WTC11 (cell line): ENCODE measurements around the gene PLAA. TPM values are rescaled to one million over a fixed set of nuclear protein-coding genes. Genes with fewer than 3 reads are reported as not detected.
A peak's percentile ranks its signal among the peaks of the same experiment; 100 is the strongest.

Experiments
- ATAC-seq: fragments of 200-7000 bp; cut with Tn5 transposase; 2 replicates; pipeline ENCODE4 v1.10.0; 2021; ENCODE audit warnings: mild to moderate bottlenecking, moderate library complexity
- CTCF ChIA-PET: fragments of 300-600 bp; sonication (Branson Sonifier 250); formaldehyde crosslinking; loops from one replicate; lab custom pipeline; 2021; ENCODE audit warnings: antibody characterized with exemption; lab: Charles Lee
- POLR2A ChIA-PET: fragments of 350-600 bp; sonication (Branson Sonifier 250); formaldehyde crosslinking; loops from one replicate; lab custom pipeline; 2021; ENCODE audit warnings: antibody characterized with exemption; lab: Charles Lee
- DNase-seq: peaks from one replicate; pipeline ENCODE4 v3.0.0; 2021; ENCODE audit warnings: low spot score
- H3K27ac Mint-ChIP-seq: 2 replicates; pipeline ENCODE4 v1.8.0; 2021; ENCODE audit warnings: mixed read lengths
- H3K27me3 Mint-ChIP-seq: 2 replicates; pipeline ENCODE4 v1.8.0; 2021; ENCODE audit warnings: low read depth, mild to moderate bottlenecking, moderate library complexity, mixed read lengths
- H3K36me3 Mint-ChIP-seq: 2 replicates; pipeline ENCODE4 v1.8.0; 2021; ENCODE audit warnings: mixed read lengths
- H3K4me1 Mint-ChIP-seq: 2 replicates; pipeline ENCODE4 v1.8.0; 2022; ENCODE audit warnings: mixed read lengths
- H3K4me3 Mint-ChIP-seq: 2 replicates; pipeline ENCODE4 v1.8.0; 2021; ENCODE audit warnings: mild to moderate bottlenecking, moderate library complexity, mixed read lengths
- H3K9me3 Mint-ChIP-seq: 2 replicates; pipeline ENCODE4 v1.8.0; 2021; ENCODE audit warnings: mixed read lengths
- CREM ChIP-seq: sonication (generic); formaldehyde crosslinking; IDR thresholded peaks from 2 replicates; pipeline ENCODE4 v1.8.1; 2022; ENCODE audit warnings: mild to moderate bottlenecking, missing genetic modification reagents, moderate library complexity
- GABPB1 ChIP-seq: sonication (generic); formaldehyde crosslinking; IDR thresholded peaks from 2 replicates; pipeline ENCODE4 v1.8.1; 2023; ENCODE audit warnings: mild to moderate bottlenecking, missing genetic modification reagents
- JAZF1 ChIP-seq: fragments of 250-450 bp; sonication (Bioruptor Pico); IDR thresholded peaks from 2 replicates; pipeline ENCODE4 v1.9.0; 2021; ENCODE audit warnings: moderate library complexity, mild to moderate bottlenecking, inconsistent platforms
- MXD4 ChIP-seq: fragments of 250-450 bp; sonication (Bioruptor Pico); IDR thresholded peaks from 2 replicates; pipeline ENCODE4 v1.8.0; 2021; ENCODE audit warnings: mild to moderate bottlenecking, moderate library complexity, borderline replicate concordance
- RELA ChIP-seq: sonication (generic); formaldehyde crosslinking; IDR thresholded peaks from 2 replicates; pipeline ENCODE4 v1.8.1; 2022; ENCODE audit warnings: missing genetic modification reagents, mild to moderate bottlenecking, borderline replicate concordance
- TEAD1 ChIP-seq: sonication (generic); formaldehyde crosslinking; IDR thresholded peaks from 2 replicates; pipeline ENCODE4 v1.8.0; 2022; ENCODE audit warnings: mild to moderate bottlenecking, missing genetic modification reagents
- ZBTB21 ChIP-seq: sonication (generic); formaldehyde crosslinking; IDR thresholded peaks from 2 replicates; pipeline ENCODE4 v1.8.1; 2023; ENCODE audit warnings: mild to moderate bottlenecking, missing genetic modification reagents, borderline replicate concordance
- ZNF317 ChIP-seq: sonication (generic); formaldehyde crosslinking; IDR thresholded peaks from 2 replicates; pipeline ENCODE4 v1.8.1; 2023; ENCODE audit warnings: low read depth, mild to moderate bottlenecking, moderate library complexity, missing genetic modification reagents, borderline replicate concordance
- ZNF423 ChIP-seq: fragments of 250-450 bp; sonication (Bioruptor Pico); IDR thresholded peaks from 2 replicates; pipeline ENCODE4 v2.1.2; 2022; ENCODE audit warnings: mild to moderate bottlenecking, moderate library complexity
- total RNA-seq: library from RNA; stranded (reverse); gene quantifications from 3 replicates; pipeline ENCODE4 v1.2.3, GENCODE V29; 2021
- TF ChIP-seq, protein P1 (sequence below): fragments of 250-450 bp; sonication (Bioruptor Pico); IDR thresholded peaks from 2 replicates; pipeline ENCODE4 v1.9.0; 2021; ENCODE audit warnings: mild to moderate bottlenecking, borderline replicate concordance
- TF ChIP-seq, protein P2 (sequence below): sonication (generic); formaldehyde crosslinking; IDR thresholded peaks from 2 replicates; pipeline ENCODE4 v1.8.0; 2022; ENCODE audit warnings: mild to moderate bottlenecking, missing genetic modification reagents
- TF ChIP-seq, protein P3 (sequence below): sonication (generic); formaldehyde crosslinking; conservative IDR thresholded peaks from 2 replicates; pipeline ENCODE4 v1.8.1; 2023; ENCODE audit warnings: mild to moderate bottlenecking, low read depth, missing genetic modification reagents, moderate library complexity
- TF ChIP-seq, protein P4 (sequence below): sonication (generic); formaldehyde crosslinking; IDR thresholded peaks from 2 replicates; pipeline ENCODE4 v1.8.1; 2022; ENCODE audit warnings: mild to moderate bottlenecking, moderate library complexity, missing genetic modification reagents
- TF ChIP-seq, protein P5 (sequence below): sonication (generic); formaldehyde crosslinking; IDR thresholded peaks from 2 replicates; pipeline ENCODE4 v1.8.1; 2022; ENCODE audit warnings: missing genetic modification reagents, borderline replicate concordance
- TF ChIP-seq, protein P6 (sequence below): sonication (generic); formaldehyde crosslinking; IDR thresholded peaks from 2 replicates; pipeline ENCODE4 v1.8.1; 2023; ENCODE audit warnings: mild to moderate bottlenecking, moderate library complexity, missing genetic modification reagents

PLAA gene
- total RNA-seq, 1 experiment from 2014 or later = 56.1 TPM

DNA sequence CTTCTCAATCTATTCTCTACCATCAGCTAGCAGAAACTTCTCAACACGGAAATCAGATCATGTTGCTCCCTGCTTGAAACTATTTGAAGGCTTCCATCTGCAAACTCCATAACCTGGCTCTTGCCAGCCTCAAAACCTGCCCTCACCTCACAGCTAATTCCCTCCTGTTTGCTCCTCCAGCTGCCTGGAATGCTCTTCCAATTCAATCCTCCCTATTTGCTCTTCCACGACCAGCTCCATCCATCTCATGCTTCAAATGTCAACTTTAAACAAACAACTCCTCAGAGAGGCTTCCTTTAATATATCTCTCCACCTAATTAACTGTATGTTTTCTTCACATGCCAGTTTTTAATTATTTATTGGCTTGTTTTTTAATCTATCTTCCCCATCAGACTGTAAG is 1.5 kb downstream of the PLAA start:
- CTCF ChIA-PET = no interaction called here
- DNase-seq (no peak), ATAC-seq (no peak)

DNA sequence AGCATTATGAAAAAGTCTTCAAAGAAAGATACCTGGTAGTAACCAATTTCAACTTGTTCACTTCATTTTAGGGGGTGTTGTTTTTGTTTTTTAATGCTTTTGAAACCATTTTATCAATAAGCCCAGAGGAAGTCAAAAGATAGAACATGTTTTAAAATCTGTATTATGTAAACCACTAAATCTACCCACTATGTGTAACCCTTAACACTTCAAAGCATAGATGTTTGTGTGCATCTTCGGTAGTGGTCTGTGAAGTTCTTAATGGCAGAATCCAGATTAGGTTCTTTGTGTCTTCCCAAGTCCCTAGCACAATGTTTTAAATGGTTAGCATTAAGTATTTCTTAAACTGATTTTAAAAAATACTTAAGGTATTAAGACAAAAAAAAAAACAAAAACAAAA is 6.3 kb downstream of the PLAA start:
- TF ChIP-seq, protein P1, sequence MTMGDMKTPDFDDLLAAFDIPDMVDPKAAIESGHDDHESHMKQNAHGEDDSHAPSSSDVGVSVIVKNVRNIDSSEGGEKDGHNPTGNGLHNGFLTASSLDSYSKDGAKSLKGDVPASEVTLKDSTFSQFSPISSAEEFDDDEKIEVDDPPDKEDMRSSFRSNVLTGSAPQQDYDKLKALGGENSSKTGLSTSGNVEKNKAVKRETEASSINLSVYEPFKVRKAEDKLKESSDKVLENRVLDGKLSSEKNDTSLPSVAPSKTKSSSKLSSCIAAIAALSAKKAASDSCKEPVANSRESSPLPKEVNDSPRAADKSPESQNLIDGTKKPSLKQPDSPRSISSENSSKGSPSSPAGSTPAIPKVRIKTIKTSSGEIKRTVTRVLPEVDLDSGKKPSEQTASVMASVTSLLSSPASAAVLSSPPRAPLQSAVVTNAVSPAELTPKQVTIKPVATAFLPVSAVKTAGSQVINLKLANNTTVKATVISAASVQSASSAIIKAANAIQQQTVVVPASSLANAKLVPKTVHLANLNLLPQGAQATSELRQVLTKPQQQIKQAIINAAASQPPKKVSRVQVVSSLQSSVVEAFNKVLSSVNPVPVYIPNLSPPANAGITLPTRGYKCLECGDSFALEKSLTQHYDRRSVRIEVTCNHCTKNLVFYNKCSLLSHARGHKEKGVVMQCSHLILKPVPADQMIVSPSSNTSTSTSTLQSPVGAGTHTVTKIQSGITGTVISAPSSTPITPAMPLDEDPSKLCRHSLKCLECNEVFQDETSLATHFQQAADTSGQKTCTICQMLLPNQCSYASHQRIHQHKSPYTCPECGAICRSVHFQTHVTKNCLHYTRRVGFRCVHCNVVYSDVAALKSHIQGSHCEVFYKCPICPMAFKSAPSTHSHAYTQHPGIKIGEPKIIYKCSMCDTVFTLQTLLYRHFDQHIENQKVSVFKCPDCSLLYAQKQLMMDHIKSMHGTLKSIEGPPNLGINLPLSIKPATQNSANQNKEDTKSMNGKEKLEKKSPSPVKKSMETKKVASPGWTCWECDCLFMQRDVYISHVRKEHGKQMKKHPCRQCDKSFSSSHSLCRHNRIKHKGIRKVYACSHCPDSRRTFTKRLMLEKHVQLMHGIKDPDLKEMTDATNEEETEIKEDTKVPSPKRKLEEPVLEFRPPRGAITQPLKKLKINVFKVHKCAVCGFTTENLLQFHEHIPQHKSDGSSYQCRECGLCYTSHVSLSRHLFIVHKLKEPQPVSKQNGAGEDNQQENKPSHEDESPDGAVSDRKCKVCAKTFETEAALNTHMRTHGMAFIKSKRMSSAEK (CRISPR knock-in tag) = no peak
- TF ChIP-seq TEAD1 (CRISPR knock-in tag) (no peak), RELA (CRISPR knock-in tag) (no peak), CREM (CRISPR knock-in tag) (no peak), MXD4 (CRISPR knock-in tag) (no peak), JAZF1 (no peak), ZNF423 (CRISPR knock-in tag) (no peak), ZBTB21 (CRISPR knock-in tag) (no peak), GABPB1 (CRISPR knock-in tag) (no peak)
- TF ChIP-seq, protein P2, sequence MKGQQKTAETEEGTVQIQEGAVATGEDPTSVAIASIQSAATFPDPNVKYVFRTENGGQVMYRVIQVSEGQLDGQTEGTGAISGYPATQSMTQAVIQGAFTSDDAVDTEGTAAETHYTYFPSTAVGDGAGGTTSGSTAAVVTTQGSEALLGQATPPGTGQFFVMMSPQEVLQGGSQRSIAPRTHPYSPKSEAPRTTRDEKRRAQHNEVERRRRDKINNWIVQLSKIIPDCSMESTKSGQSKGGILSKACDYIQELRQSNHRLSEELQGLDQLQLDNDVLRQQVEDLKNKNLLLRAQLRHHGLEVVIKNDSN (CRISPR knock-in tag) = no peak
- TF ChIP-seq, protein P3, sequence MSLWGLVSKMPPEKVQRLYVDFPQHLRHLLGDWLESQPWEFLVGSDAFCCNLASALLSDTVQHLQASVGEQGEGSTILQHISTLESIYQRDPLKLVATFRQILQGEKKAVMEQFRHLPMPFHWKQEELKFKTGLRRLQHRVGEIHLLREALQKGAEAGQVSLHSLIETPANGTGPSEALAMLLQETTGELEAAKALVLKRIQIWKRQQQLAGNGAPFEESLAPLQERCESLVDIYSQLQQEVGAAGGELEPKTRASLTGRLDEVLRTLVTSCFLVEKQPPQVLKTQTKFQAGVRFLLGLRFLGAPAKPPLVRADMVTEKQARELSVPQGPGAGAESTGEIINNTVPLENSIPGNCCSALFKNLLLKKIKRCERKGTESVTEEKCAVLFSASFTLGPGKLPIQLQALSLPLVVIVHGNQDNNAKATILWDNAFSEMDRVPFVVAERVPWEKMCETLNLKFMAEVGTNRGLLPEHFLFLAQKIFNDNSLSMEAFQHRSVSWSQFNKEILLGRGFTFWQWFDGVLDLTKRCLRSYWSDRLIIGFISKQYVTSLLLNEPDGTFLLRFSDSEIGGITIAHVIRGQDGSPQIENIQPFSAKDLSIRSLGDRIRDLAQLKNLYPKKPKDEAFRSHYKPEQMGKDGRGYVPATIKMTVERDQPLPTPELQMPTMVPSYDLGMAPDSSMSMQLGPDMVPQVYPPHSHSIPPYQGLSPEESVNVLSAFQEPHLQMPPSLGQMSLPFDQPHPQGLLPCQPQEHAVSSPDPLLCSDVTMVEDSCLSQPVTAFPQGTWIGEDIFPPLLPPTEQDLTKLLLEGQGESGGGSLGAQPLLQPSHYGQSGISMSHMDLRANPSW (CRISPR knock-in tag) = no peak
- TF ChIP-seq, protein P4, sequence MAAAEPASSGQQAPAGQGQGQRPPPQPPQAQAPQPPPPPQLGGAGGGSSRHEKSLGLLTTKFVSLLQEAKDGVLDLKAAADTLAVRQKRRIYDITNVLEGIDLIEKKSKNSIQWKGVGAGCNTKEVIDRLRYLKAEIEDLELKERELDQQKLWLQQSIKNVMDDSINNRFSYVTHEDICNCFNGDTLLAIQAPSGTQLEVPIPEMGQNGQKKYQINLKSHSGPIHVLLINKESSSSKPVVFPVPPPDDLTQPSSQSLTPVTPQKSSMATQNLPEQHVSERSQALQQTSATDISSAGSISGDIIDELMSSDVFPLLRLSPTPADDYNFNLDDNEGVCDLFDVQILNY (CRISPR knock-in tag) = no peak
- TF ChIP-seq, protein P5, sequence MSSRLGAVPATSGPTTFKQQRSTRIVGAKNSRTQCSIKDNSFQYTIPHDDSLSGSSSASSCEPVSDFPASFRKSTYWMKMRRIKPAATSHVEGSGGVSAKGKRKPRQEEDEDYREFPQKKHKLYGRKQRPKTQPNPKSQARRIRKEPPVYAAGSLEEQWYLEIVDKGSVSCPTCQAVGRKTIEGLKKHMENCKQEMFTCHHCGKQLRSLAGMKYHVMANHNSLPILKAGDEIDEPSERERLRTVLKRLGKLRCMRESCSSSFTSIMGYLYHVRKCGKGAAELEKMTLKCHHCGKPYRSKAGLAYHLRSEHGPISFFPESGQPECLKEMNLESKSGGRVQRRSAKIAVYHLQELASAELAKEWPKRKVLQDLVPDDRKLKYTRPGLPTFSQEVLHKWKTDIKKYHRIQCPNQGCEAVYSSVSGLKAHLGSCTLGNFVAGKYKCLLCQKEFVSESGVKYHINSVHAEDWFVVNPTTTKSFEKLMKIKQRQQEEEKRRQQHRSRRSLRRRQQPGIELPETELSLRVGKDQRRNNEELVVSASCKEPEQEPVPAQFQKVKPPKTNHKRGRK (CRISPR knock-in tag) = no peak
- Mint-ChIP-seq H3K9me3 (peaks cover 4% of the 10 kb centered on the region; the same call in 1 of the 2 replicates), H3K36me3 (no peaks in the 10 kb centered on the region), H3K4me3 (no peak overlapping the region), H3K27ac (no peak overlapping the region), H3K4me1 (peaks cover 34% of the 10 kb centered on the region), H3K27me3 (no peaks in the 10 kb centered on the region)
- ATAC-seq (no peak), DNase-seq (no peak)
- POLR2A ChIA-PET = no interaction called here
- CTCF ChIA-PET = no interaction called here

More for the DNA sequence above, 1.5 kb downstream of the PLAA start:
- Mint-ChIP-seq H3K4me1 (peaks cover 31% of the 10 kb centered on the region), H3K36me3 (no peaks in the 10 kb centered on the region), H3K27ac (peak overlapping the region; percentile 100), H3K4me3 (peak overlapping the region; percentile 82), H3K27me3 (no peaks in the 10 kb centered on the region), H3K9me3 (no peaks in the 10 kb centered on the region)
- POLR2A ChIA-PET = no interaction called here
- TF ChIP-seq, protein P6, sequence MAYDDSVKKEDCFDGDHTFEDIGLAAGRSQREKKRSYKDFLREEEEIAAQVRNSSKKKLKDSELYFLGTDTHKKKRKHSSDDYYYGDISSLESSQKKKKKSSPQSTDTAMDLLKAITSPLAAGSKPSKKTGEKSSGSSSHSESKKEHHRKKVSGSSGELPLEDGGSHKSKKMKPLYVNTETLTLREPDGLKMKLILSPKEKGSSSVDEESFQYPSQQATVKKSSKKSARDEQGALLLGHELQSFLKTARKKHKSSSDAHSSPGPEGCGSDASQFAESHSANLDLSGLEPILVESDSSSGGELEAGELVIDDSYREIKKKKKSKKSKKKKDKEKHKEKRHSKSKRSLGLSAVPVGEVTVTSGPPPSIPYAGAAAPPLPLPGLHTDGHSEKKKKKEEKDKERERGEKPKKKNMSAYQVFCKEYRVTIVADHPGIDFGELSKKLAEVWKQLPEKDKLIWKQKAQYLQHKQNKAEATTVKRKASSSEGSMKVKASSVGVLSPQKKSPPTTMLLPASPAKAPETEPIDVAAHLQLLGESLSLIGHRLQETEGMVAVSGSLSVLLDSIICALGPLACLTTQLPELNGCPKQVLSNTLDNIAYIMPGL = no peak
- TF ChIP-seq ZNF317 = no peak
